Retinal pigment epithelial cell (primary cell): Measurements from ENCODE around the gene GALNT9.

Source experiments
- DNase-seq: peaks from one replicate; pipeline ENCODE4 v3.0.0-alpha.2; 2010; ENCODE audit warnings: low read depth
- H3K4me3 ChIP-seq: 2 replicates; pipeline ENCODE4 v1.5.1; 2011; ENCODE audit warnings: mild to moderate bottlenecking, low read length, control low read depth, moderate library complexity
- CTCF ChIP-seq: conservative IDR thresholded peaks from 2 replicates; pipeline ENCODE4 v1.5.1; 2011; ENCODE audit warnings: low read depth, low read length, control low read depth, inconsistent platforms

GALNT9 gene

GRCh38 chr12:132239796-132240668, 89.4 kb downstream of the GALNT9 start:
- no peak overlapping the region for H3K4me3 ChIP-seq
- no peak for DNase-seq
- no peak for TF ChIP-seq CTCF

DNA sequence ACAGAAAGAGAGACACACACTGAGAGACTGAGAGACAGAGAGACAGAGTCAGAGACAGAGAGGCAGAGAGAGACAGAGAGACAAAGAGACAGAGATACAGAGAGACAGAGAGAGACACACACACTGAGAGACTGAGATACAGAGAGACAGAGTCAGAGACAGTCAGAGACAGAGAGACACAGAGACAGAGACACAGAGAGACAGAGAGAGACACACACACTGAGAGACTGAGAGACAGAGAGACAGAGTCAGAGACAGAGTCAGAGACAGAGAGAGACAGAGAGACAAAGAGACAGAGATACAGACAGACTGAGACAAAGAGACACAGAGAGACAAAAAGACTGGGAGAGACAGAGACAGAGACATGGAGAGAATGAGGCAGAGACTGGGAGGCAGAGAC, 90.0 kb downstream of the GALNT9 start:
- no peak for DNase-seq
- no peak for TF ChIP-seq CTCF
- H3K4me3 ChIP-seq, result no peak overlapping the region

- no peak for DNase-seq
- no peak overlapping the region for H3K4me3 ChIP-seq
- TF ChIP-seq CTCF, result no peak
Measured at GRCh38 chr12:132238884-132239283, 90.5 kb downstream of the GALNT9 start.

DNA sequence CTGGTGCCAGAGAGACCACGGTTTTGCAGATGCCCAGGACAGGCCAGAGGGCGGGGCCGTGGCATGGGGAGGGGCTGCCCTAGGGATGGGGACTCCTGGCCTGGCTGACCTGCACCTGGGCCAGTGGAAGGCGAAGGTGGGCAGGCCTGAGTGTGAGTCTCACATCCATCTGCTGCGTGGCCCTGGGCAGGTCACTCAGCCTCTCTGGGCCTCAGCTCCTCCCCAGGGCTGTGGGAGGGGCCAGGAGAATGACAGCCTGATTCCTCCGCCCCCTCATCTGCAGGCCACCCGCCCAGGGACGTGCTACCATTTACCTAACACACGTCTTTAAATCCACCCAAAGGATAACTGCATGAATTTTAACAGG, 90.9 kb downstream of the GALNT9 start:
- no peak for DNase-seq
- no peak overlapping the region for H3K4me3 ChIP-seq
- no peak for TF ChIP-seq CTCF

- DNase-seq, result no peak
- no peak overlapping the region for H3K4me3 ChIP-seq
- TF ChIP-seq CTCF, result no peak
Measured at GRCh38 chr12:132237772-132238487, 91.5 kb downstream of the GALNT9 start.

DNA sequence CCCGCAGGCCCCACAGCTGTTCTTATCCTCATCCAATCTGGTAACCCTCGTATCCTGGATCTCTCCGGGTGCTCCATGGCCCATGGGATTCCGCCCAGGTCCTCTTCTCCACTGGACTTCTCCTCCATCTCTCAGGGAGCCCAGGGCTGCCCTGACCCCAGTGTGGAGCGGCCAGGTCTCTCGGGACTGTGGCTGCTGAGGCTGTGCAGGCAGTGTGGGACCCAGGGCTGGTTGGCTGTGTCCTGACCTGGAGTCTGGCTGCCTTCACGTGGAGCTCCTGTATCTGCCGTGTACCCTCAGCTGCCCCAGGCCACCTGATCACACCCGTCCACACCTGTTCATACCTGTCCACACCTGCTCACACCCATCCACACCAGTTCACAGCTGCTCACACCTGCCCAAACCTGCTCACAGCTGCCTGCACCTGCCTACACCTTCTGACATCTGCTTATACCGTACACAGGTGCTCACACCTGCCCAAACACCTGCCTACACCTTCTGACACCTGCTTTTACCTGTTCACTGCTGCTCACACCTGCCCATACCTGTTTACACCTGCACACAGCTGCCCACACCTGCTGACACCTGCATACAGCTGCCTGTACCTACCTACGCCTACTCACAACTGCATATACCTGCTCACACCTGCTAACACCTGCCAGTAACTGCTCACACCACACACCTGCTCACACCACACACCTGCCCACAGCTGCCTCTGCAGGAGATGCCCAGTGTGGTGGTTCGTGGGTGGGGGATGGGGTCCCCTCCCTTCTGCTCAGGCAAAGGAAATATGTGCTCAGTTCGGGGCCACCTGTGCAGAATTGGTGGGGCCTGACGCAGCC, 92.2 kb downstream of the GALNT9 start:
- no peak for DNase-seq
- TF ChIP-seq CTCF, result no peak
- H3K4me3 ChIP-seq, result no peak overlapping the region
